ENCODE results near the gene SUGCT.

Gene SUGCT

DNA sequence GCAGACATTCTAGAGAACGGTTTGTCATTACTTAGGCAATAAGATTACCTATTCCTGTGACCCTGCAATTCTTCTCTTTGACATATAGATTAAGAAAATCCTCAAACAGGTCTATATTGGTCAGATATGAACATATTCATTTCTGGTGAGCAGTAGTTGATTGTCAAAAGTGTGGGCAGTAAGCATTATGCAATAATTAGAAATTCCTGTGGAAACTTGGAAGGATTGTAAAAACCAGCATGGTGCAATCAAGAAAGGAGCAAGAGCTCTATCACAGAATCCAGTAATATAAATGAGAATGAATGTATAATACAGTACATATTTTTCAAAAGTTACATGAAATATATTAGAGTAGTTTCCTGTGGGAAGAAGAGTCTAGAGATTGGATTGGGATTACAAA is 406.5 kb downstream of the SUGCT start:
- DNase-seq: no peak

DNA sequence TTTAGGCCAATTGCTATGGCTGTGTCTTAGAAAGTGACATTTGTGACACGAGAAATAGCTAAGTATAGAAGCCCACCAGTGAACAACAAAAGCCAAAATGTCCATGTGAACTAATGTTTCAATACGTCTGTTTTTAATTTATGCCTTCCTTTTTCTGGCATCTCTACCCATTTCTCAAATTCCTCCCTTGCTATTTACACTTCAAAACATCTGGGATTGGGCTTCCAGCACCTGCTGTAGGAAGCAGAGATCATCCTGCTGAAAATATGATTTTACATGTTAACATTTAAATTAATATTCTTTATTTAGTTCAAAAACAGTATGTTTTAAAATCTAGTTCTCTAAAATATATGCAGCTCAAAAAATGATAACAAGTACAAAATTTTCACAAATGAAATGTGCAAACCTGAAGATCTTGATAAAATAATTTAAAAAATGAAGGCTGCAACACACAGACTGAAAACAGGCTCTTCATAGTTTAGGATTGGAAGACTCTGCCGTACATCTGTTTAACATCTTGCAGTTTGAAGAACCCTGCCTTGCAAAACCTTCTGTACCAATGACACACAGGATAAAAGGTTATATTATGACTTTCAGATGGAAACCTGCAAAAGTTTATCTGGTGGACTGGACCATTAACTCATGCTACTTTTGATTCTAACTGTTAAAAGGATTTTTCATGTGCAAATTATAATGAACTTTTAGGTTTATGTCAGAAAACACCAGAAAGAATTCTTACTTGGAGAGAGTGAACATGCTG is 408.4 kb downstream of the SUGCT start:
- no peak for DNase-seq

DNA sequence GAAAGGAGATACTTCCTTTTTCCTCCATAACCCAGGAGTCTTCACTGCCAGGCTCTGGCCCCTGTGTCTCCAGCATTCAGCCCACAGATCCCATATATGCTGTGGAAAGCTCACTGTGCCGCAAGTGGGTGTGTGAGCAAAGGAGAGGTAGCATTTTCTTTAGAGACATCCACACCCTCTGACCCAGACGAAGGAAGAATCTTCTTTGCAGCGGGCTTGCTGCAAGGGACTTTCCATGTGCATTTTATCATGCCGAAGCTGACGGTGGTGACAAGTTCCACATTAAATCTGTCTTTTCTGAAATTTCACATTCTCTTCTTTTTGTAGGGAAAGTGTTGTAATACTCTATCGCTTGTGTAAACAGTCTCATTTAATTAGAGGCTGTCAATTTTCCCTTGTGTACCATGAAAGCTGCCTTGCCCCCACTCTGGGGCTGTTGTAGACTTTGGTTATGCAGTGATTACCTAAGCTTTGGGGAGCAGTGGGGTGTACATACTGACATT is 409.5 kb downstream of the SUGCT start:
- no peak for DNase-seq

DNA sequence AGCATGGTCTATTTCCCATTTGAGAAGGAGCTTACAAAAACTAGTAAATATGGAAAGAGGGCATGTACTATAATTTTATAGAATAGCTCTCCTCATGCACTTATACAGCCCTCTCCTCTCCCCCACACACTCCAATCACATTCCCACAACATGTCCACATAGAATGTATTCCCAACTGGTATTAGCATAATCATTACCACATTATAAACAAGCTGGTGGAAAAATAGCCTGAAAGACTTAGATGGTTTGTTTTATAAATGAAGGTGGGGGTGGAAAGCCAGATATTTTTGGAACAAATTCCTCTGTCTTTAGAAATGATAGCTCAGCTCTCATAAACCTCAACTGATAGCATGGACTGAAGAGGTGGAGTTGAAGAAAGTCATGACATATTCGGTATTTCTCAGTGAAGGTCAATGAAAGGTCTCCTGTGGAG is 410.1 kb downstream of the SUGCT start:
- no peak for DNase-seq

DNA sequence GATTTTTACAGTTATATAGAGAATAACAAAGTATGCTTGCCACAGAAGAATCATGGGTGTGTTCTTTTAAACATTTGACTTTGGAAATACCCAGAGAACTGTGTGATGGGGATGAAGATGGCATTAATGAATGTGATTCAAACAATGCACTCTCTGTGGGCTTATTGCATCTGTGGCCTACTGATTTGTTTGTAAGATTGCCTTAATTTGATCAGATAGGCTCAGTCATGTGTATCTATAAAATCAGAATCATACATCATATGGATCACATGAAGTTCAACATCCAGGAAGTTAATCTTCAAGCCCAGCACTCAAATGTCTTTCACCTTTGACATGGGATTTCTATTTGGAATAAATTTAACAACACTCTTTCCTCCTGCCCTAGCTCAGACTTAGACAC is 410.9 kb downstream of the SUGCT start:
- no peak for DNase-seq

DNA sequence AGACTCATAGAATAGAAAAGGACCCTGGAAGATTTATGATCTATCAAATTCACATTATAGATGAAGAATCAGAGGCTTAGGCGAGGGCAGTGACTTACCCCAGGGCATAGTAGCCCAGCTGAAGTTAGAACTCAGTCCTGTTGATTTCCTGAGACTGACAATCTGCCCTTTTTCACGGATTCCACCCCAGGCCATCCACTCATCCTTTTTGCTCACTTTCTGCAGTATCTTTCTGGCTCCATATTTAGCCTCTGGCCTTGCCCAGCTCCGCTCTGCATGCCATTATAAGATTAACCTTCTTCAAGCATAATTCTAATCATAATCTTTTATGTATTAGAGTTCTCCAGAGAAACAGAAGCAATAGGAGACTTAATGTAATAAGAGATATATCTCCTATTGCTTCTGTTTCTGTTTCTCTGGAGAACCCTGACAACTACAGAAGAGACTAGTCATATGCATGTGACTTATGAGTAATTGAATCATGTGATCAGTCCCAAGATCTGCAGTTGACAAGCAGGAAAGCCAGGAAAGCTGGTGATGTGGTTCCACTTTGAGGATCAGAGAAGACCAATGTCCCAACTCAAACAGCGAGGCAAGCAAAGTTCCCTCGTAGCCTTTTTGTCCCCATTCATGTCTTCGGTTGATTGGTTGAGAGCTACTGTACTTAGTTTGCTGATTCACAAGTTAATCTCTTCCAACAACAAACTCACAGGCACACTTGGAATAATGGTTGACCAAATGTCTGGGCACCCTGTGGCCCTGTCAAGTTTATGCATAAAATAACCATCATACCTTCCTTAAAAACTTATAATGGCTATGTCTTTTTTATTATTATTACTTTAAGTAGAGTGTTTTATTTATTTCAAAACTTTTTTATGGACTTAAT is 412.1 kb downstream of the SUGCT start:
- no peak for DNase-seq

DNA sequence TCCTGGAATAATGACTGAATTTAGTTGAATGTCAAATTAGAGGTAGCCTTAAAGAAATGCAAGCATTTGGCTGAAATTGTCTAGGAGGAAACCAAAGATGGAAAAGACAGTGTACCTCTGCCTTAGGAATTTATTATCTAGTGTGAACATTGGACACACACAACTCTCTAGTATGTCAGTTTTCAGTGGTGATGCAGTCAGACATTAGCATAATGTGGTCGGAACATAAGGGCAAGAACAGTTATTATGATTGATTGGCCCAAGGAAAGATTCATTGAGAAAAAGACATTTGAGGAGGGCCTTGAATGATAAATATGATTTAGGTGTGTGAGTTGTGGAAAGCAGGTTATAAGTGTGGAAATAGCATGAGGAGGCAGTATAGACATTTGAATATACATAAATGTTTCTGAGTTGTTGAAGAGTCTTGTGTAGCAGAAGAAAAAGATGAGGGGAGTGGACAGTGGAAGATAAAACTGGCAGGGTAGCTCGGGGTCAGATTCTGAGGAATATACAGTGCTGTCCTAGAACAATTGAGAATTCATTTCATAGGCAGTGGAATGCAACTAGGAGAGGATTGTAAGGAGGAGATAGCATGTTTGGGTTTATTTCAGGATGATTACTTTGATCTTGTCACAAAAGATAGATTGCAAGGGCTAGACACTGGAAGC is 414.7 kb downstream of the SUGCT start:
- no peak for DNase-seq

DNA sequence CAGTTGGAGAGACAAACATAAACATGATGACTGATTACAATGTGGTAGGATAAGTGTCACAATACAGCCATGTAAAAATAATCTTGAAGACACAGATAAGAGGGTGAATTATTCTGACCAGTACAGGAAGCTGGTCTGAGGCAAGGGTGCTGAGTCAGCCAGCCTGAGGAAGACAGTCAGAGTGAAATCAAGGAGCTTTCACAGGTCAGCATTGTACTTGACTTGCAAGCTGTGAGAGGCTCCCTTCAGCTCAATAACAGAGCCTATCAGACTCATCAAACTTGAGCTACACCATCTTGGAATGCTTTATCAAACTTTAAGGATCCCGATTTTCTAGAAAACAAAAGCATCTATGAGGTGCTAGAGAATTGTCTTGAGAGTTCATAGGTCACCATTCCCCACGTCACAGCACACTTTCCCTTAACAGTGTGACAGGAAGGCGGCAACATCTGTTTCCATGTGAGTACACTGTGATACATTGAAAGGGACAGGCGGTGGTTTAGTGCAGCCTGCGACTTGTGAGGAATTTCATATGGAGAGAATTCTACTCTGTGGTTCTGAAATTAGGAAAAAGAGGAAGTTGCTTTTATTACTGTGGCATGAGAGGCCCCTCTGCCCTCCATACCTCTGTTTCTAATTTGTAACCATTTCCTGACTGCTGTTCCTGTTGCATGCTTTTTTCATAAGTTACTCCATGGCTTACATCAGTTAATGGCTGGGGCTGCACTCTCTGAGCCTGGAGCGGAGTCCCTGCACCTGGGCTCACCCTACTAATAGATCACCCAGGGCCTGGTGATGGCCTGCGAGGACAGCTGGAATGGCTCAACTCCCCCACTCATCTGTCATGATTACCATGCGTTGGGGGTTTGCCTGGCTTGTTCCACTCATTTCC is 417.1 kb downstream of the SUGCT start:
- peak; percentile 29 for DNase-seq

DNA sequence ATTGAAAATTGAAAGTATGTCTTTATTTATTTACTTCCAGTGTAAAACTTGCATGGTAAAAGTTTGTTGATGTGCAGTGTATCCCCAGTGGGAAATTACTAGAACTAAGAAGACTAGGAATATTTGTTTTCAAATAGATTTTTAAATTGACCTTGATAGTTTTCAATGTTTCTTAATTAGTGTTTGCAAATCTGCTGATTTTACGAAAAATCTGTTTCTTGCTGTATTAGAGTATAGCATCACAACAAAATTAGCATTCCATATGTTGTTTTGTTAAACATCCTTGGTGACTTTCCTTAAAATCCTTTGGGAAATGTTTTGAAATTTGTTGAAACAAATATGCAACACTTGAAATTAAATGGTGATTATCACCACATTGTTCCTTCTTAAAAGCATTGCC is 425.9 kb downstream of the SUGCT start:
- no peak for DNase-seq

DNA sequence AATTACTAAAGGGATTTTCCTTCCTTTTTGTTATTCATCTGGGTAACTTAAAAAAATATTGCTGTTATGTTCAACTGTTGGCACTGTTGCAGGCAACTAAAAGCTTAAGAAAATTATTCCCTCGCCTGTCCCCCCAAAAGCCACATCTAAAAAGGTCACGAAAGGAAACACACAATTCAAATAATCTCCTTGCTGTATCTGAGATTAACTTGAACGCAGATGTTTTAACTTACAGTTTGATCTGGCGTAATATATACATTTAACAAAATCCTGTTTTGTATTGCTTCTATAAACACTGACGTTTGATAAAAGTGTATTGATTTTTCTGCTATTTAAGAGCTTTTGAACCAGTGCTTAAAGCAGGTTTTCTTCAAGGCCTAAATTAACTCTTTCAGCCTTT is 432.1 kb downstream of the SUGCT start:
- DNase-seq: no peak

DNA sequence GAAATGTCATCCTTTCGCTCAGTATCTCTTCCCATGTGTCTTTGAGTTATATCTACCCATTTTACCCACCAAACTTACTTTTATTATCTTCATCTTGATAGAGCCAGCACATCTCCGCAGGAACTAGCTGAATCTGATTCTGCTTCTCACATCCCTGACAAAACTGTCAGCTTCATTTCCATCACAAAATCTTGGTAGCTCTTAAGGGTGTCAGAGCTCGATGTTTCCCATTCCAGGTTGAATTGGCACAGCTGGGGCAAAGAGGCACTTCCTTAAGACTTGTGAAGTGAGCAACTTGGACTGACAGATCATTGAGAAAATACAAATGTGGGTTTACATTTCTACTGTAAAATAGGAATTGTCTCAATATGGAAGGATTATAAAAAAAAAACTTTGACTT is 434.5 kb downstream of the SUGCT start:
- no peak for DNase-seq

DNA sequence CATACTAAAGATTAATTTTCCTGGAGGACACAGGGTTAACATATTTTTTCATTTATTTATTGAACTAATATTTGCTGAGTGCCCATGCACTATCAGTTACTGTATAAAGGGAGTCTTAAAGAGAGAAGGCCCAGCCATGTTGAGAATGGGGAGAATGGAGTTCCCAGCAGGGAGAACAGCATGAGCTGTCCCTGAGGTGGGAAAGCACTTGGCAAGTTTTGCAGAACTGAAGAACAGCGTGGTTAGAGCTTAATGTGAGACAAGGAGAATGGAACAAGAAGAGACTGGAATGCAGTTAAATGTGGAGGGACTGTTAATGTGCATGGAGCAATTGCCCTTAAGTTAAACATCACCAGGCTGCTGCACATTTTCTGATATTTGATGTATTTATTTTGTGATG is 435.4 kb downstream of the SUGCT start:
- no peak for DNase-seq

DNA sequence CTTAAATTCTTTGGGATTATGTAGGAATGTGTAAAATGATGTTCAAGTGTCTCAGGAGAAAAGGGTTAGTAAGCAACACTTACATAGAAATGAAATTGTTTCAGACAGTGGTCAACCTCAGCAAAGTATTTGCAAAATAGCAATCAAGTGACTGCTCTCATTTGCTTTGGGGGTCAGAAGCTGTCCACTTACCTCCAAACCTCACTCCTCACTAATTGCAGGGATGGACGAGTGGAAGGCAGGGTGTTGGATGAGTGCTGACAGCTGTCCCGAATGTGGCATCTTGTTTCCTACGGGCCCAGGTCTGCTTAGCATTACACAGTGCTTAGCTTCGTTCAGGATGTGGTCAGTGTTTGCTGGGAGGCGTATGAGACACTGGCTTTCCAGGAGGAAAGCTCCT is 437.0 kb downstream of the SUGCT start:
- peak; percentile 55 for DNase-seq

DNA sequence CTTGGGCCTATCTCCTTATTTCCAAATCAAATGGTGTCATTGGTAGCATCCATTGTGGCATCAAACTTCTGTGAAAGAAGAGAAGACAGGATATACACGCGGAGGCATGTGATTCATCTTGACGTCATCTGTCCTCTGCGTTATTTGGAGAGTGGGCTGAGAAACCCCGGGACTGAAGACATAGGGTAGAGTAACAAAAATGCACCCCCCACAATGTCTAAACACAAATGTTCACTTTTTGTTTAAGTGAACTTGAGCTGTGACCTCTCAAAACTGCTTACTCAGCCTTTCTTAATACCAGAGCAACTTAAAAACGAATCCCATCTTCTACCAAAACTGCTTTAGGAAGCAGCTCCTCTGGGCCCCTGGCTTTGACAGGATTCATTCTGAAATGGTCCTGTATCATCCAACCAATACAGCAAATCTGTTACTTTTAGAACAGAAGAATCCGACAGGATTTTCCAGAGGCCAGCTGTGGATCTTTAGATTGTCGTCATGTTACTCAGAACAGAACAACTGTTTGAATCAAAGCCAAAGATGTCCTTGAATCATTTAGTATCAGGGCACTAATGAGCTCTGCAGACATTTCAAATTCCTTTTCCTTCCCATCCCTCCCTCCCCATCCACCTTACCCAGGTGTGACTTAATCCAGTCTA is 438.1 kb downstream of the SUGCT start:
- no peak for DNase-seq

DNA sequence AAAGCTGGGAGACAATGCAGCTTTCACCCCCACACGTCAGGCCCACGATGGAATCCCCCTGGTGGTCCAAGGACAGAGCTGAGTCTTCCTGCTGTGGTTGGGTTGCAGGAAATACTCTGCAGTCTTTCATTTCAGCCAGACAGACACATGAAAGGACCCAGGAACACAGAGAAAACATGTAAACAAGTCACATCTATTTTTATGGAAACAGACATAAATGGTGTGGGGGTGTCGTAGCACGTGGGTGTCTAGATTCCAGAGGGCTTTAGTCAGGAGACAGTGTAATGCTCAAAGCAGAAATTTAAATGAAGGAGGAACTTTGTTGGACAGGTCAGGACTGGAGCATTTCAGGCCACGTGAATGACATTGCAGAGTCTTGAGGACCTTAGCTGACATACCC is 444.6 kb downstream of the SUGCT start:
- no peak for DNase-seq

DNA sequence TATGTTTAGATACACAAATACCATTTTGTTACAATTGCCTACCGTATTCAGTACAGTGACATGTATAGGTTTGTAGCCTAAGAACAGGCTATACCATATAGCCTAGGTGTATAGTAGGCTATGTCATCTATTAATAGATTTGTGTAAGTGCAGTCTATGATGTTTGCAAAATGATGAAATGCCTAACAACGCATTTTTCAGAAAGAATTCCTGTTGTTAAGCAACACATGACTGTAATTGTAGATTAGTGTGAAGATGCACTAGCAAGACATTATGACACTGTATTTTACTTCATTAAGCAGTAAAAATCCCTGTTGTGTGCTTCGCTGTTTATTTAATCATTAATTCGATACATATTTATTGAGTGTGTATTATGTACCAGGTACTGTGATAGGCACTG is 446.0 kb downstream of the SUGCT start:
- DNase-seq: no peak

DNA sequence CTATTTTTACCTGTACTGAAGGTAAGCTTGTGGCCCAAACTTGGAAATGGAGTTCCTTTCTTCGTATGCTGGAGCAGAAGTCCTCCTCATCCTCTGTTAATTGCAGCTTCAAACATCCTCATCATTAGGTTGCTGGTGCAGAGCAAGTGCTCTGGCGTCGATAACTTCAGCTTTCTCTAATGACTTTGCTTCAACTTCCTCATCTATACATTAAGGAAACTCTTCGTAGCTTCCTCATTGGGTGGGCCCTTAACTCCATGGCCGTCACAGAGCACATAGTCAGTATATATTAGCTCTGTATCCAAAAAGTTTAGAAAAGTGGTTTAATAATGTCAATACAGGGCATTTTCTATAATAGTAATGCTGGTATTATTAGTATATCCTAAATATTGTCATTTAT is 447.7 kb downstream of the SUGCT start:
- DNase-seq: no peak

DNA sequence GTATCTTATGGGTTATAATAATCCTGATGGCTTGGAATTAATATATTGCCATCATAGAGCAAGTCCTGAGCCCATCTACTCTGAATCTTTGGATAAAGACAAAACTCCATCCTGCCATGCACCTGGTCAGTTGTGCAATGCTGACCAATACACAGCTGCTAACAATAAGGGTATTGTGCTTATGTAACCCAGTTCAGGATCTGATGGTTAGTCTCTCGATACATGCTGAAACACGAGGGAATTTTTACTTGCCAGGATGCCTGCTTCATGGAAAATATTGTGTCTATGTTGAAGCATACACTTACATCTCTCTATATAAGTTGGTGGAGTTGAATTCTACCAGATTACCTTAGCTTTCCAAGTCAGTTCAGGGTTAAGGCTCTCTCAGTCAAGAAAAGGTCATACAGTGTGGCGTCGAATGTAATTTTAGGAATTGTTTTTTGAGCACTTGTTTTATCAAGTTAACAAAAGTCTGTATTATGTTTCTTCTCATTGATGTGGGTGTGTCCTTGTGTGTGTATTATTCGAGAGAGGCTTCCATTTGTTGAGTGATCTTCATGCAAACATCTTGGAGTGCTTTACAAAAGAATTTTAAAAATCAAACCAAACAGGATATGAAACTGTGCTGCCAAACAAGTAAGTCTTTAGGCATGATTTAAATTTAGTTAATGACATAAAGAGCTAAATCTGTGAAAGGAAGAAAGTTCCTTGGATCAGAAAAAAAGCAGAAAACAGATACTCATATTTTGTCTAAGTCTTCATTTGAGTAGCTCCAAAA is 449.1 kb downstream of the SUGCT start:
- DNase-seq: peak; percentile 26

DNA sequence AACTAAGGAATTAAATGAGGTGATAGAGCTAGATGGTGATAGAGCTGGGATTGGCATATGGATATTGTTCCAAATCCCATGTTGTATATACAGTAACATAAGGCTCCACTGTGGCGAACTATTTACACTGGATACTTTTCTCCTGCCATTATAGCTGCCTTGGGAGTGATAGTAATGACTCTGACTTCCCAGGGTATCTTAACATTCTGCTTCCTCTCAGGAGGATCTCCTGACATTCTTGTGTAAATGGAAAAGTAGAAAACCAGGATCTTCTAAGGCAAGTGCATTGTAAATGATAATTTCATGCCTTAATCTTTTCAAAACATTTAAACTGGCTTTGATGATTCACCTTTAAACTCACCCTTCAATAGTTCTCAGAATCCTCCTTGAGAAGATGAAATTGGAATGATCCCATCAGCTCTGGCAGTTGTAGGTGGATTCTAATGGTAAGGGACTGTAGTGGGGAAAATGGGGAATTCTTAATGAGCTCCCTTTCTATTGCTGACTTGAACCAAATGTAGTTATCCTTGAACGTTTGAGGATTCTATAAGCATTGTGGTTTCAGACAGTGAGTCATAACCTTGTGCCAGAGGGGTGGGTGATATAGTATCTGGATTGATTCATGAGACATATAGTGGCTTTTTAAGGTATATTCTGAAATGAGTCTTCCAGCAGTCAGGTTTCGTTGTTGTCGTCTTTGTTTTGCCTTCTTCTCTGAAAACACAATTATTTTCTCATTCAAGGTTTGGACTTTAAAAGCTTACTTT is 450.0 kb downstream of the SUGCT start:
- DNase-seq: no peak

DNA sequence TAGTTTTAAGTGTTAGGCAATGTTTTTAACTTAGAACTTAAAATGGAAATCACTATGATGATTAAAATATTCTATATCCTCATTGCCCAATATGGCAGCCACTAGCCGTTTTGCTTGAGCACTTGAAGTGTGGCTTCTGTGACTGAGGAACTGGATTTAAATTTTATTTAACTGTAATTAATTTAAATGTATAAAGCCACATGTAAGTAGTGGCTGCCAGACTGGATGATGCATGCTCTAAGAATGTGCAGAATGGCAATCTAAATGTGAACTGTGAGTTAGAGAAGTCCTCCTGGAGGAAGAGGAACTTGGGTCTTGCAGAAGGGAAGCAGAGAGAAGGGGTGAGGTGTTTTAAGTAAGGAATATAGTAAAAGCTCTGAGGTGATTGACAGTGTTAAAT is 451.4 kb downstream of the SUGCT start:
- DNase-seq: no peak
